AG04449 (cell line): Measurements from ENCODE around the gene ATP13A4.

Source experiments
- CTCF ChIA-PET: fragments of 350-600 bp; formaldehyde crosslinking; extraction: SDS; loops from one replicate; lab custom pipeline; 2021; ENCODE audit warnings: antibody characterized with exemption; lab: Yijun Ruan, JAX
- POLR2A ChIA-PET: fragments of 400-600, 350-600 bp; formaldehyde crosslinking; extraction: SDS; loops from one replicate; lab custom pipeline; 2020; ENCODE audit warnings: antibody characterized with exemption, inconsistent platforms; lab: Yijun Ruan, JAX
- DNase-seq: peaks from one replicate; pipeline ENCODE4 v3.0.0-alpha.2; 2010; ENCODE audit warnings: low read depth, low spot score
- H3K4me3 ChIP-seq: 2 replicates; pipeline ENCODE4 v1.5.1; 2011; ENCODE audit warnings: low read depth, mild to moderate bottlenecking, control low read depth, low read length
- CTCF ChIP-seq: IDR thresholded peaks from one replicate; pipeline ENCODE4 v1.5.1; 2011; ENCODE audit warnings: mild to moderate bottlenecking, moderate library complexity, low read length, control low read depth, inconsistent platforms; ENCODE audit not compliant: insufficient read depth; ENCODE audit errors: missing control alignments

Gene ATP13A4

GRCh38 chr3:193563426-193563825 lies 8.7 kb upstream of the ATP13A4 start:
- ChIA-PET POLR2A (no interaction called here), CTCF (interaction anchor here (1.6 kb wide), 1 partner anchor 750 kb away, joined by 6 read pairs; no protein-coding TSS in a partner anchor)
- no peak for DNase-seq
- no peak overlapping the region for H3K4me3 ChIP-seq
- no peak for TF ChIP-seq CTCF

- no peak for TF ChIP-seq CTCF
- ChIA-PET POLR2A (no interaction called here), CTCF (interaction anchor here (1.1 kb wide), 1 partner anchor 748 kb away, joined by 3 read pairs; no protein-coding TSS in a partner anchor)
- H3K4me3 ChIP-seq: no peak overlapping the region
- no peak for DNase-seq
These were observed 6.2 kb upstream of the ATP13A4 start for GRCh38 chr3:193560870-193561269.

- no peak overlapping the region for H3K4me3 ChIP-seq
- no peak for DNase-seq
- TF ChIP-seq CTCF: no peak
- POLR2A ChIA-PET: no interaction called here
- CTCF ChIA-PET: no interaction called here
These were observed 5.4 kb upstream of the ATP13A4 start for GRCh38 chr3:193560091-193560490.

- POLR2A ChIA-PET: no interaction called here
- CTCF ChIA-PET: no interaction called here
- no peak overlapping the region for H3K4me3 ChIP-seq
- TF ChIP-seq CTCF: no peak
- no peak for DNase-seq
These were observed 4.4 kb upstream of the ATP13A4 start for GRCh38 chr3:193559100-193559499.

- H3K4me3 ChIP-seq: no peak overlapping the region
- DNase-seq: no peak
- ChIA-PET POLR2A (no interaction called here), CTCF (no interaction called here)
- TF ChIP-seq CTCF: no peak
These were observed 2.1 kb upstream of the ATP13A4 start for GRCh38 chr3:193556841-193557240.

GRCh38 chr3:193553586-193553985 lies 1.1 kb downstream of the ATP13A4 start:
- DNase-seq: no peak
- ChIA-PET POLR2A (no interaction called here), CTCF (no interaction called here)
- H3K4me3 ChIP-seq: no peak overlapping the region
- no peak for TF ChIP-seq CTCF
